ENCODE results near the gene GUCA1C.

The GUCA1C gene

GRCh38 chr3:108953700-108954099, at the start of gene GUCA1C:
Gene GUCA1C (minus strand): TSS chr3:108953879. CDS start chr3:108953762, 117 bp downstream.
- DNase-seq (ENCODE audit: low spot score) = no peak
- no peak within 1 kb of the TSS for H3K27ac ChIP-seq
- TF ChIP-seq CTCF (IDR thresholded peaks at IDR 0.05) = no peak
- no peak within 1 kb of the TSS for H3K4me3 ChIP-seq

- no peak overlapping the region for H3K27ac ChIP-seq
- H3K4me3 ChIP-seq = no peak overlapping the region
- no peak for TF ChIP-seq CTCF (IDR thresholded peaks at IDR 0.05)
- no peak for DNase-seq (ENCODE audit: low spot score)
Measured at GRCh38 chr3:108998436-108998835, 44.8 kb upstream of the GUCA1C start.

GRCh38 chr3:108985844-108986243, 32.2 kb upstream of the GUCA1C start:
- no peak for DNase-seq (ENCODE audit: low spot score)
- no peak overlapping the region for H3K27ac ChIP-seq
- no peak for TF ChIP-seq CTCF (IDR thresholded peaks at IDR 0.05)
- H3K4me3 ChIP-seq = no peak overlapping the region

DNA sequence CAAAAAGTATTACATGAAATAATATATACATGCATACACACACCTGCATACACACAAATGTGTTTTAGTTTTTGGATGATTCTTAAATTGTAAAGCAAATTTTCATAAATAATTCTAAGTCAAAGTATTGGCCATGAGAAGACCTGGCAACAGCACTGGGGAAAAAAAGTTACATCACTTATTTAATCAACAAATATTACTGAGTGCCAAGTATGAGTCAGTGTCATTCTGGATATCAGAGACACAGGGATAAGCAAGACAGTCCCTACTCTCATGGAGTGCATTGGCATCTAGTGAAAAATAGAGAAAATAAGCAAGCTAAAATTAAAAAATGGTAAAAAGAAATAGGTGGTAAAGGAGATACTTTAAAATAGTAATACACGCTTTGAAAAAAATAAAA, 29.4 kb upstream of the GUCA1C start:
- Histone ChIP-seq H3K4me3 (no peak overlapping the region), H3K27ac (no peak overlapping the region)
- no peak for TF ChIP-seq CTCF (IDR thresholded peaks at IDR 0.05)
- no peak for DNase-seq (ENCODE audit: low spot score)

DNA sequence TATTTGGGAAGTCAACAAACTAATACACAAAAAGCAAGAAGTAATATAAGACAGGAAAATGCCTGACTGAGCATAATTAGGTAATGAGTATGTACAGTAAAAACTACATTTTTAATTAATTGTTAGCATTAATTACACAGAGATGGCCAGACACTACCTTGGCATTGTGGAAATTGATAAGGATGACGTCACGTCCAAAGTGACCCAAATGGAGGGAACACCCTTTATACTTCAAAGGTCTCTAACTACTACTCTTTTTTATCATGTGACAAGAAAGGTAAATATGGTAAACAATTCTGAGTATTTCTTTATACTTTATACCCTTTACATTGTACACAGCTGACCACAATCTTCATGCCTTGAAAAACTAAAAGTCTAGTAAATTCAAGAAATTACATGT, 22.4 kb upstream of the GUCA1C start:
- DNase-seq (ENCODE audit: low spot score) = no peak
- H3K4me3 ChIP-seq = no peak overlapping the region
- TF ChIP-seq CTCF (IDR thresholded peaks at IDR 0.05) = no peak
- no peak overlapping the region for H3K27ac ChIP-seq

DNA sequence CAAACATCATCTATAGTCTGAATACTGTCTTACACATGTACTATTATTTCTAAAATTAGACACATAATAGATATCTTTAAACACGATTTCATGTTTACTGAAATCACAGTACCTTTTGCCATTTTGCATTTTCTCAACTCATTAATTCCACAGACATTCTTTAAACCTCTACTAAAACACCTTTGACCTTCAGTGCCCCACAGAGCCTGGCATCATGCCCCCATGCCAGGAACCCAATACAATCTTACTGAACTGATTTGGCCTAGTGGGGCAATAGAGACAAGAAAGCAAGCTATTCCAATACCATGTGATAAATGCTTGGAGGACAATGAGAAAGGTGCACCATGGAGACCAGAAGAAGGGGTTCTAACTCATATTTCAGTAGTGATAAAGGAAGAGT, 19.3 kb upstream of the GUCA1C start:
- DNase-seq (ENCODE audit: low spot score) = no peak
- no peak overlapping the region for H3K27ac ChIP-seq
- TF ChIP-seq CTCF (IDR thresholded peaks at IDR 0.05) = no peak

GRCh38 chr3:108972482-108972881, 18.8 kb upstream of the GUCA1C start:
- TF ChIP-seq CTCF (IDR thresholded peaks at IDR 0.05) = no peak
- no peak for DNase-seq (ENCODE audit: low spot score)
- H3K27ac ChIP-seq = no peak overlapping the region
- no peak overlapping the region for H3K4me3 ChIP-seq

More for the DNA sequence above, 19.3 kb upstream of the GUCA1C start:
- no peak overlapping the region for H3K4me3 ChIP-seq
